ENCODE measurements around the gene SLC2A4RG. TPM values are rescaled to one million over a fixed set of nuclear protein-coding genes. Genes with fewer than 3 reads are reported as not detected.

SLC2A4RG gene
- total RNA-seq, 1 donor from 2014 or later = 80.7 TPM

- Mint-ChIP-seq H3K9me3 (ENCODE audit: unreplicated experiment) (no peaks in the 10 kb centered on the region), H3K27ac (ENCODE audit: unreplicated experiment) (no peak overlapping the region), H3K4me3 (ENCODE audit: unreplicated experiment) (no peak overlapping the region), H3K27me3 (ENCODE audit: unreplicated experiment) (no peaks in the 10 kb centered on the region), H3K4me1 (ENCODE audit: unreplicated experiment) (no peaks in the 10 kb centered on the region), H3K36me3 (ENCODE audit: unreplicated experiment) (peaks cover 28% of the 10 kb centered on the region)
- TF ChIP-seq, protein P1, sequence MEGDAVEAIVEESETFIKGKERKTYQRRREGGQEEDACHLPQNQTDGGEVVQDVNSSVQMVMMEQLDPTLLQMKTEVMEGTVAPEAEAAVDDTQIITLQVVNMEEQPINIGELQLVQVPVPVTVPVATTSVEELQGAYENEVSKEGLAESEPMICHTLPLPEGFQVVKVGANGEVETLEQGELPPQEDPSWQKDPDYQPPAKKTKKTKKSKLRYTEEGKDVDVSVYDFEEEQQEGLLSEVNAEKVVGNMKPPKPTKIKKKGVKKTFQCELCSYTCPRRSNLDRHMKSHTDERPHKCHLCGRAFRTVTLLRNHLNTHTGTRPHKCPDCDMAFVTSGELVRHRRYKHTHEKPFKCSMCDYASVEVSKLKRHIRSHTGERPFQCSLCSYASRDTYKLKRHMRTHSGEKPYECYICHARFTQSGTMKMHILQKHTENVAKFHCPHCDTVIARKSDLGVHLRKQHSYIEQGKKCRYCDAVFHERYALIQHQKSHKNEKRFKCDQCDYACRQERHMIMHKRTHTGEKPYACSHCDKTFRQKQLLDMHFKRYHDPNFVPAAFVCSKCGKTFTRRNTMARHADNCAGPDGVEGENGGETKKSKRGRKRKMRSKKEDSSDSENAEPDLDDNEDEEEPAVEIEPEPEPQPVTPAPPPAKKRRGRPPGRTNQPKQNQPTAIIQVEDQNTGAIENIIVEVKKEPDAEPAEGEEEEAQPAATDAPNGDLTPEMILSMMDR (IDR thresholded peaks at IDR 0.05) = no peak
- no peak for DNase-seq (ENCODE audit: extremely low spot score, unreplicated experiment)
Observed at GRCh38 chr20:63765902-63766301, 26.3 kb downstream of the SLC2A4RG start.

GRCh38 chr20:63766695-63767426 lies 27.3 kb downstream of the SLC2A4RG start:
- H3K27ac Mint-ChIP-seq (ENCODE audit: unreplicated experiment) = no peak overlapping the region
- no peaks in the 10 kb centered on the region for H3K9me3 Mint-ChIP-seq (ENCODE audit: unreplicated experiment)
- H3K4me1 Mint-ChIP-seq (ENCODE audit: unreplicated experiment) = no peaks in the 10 kb centered on the region
- DNase-seq (ENCODE audit: extremely low spot score, unreplicated experiment) = no peak
- TF ChIP-seq, protein P1 (IDR thresholded peaks at IDR 0.05) = no peak
- H3K36me3 Mint-ChIP-seq (ENCODE audit: unreplicated experiment) = peaks cover 28% of the 10 kb centered on the region
- no peaks in the 10 kb centered on the region for H3K27me3 Mint-ChIP-seq (ENCODE audit: unreplicated experiment)
- no peak overlapping the region for H3K4me3 Mint-ChIP-seq (ENCODE audit: unreplicated experiment)

GRCh38 chr20:63767456-63767855 lies 27.9 kb downstream of the SLC2A4RG start:
- H3K36me3 Mint-ChIP-seq (ENCODE audit: unreplicated experiment) = peaks cover 26% of the 10 kb centered on the region
- no peak for DNase-seq (ENCODE audit: extremely low spot score, unreplicated experiment)
- no peak overlapping the region for H3K4me3 Mint-ChIP-seq (ENCODE audit: unreplicated experiment)
- TF ChIP-seq, protein P1 (IDR thresholded peaks at IDR 0.05) = no peak
- no peaks in the 10 kb centered on the region for H3K4me1 Mint-ChIP-seq (ENCODE audit: unreplicated experiment)
- no peaks in the 10 kb centered on the region for H3K9me3 Mint-ChIP-seq (ENCODE audit: unreplicated experiment)
- no peaks in the 10 kb centered on the region for H3K27me3 Mint-ChIP-seq (ENCODE audit: unreplicated experiment)
- H3K27ac Mint-ChIP-seq (ENCODE audit: unreplicated experiment) = no peak overlapping the region

- TF ChIP-seq, protein P1 (IDR thresholded peaks at IDR 0.05) = no peak
- peaks cover 26% of the 10 kb centered on the region for H3K36me3 Mint-ChIP-seq (ENCODE audit: unreplicated experiment)
- H3K27me3 Mint-ChIP-seq (ENCODE audit: unreplicated experiment) = no peaks in the 10 kb centered on the region
- no peak overlapping the region for H3K27ac Mint-ChIP-seq (ENCODE audit: unreplicated experiment)
- no peak for DNase-seq (ENCODE audit: extremely low spot score, unreplicated experiment)
- H3K4me1 Mint-ChIP-seq (ENCODE audit: unreplicated experiment) = peaks cover 4% of the 10 kb centered on the region
- no peak overlapping the region for H3K4me3 Mint-ChIP-seq (ENCODE audit: unreplicated experiment)
- H3K9me3 Mint-ChIP-seq (ENCODE audit: unreplicated experiment) = no peaks in the 10 kb centered on the region
Observed at GRCh38 chr20:63767886-63768285, 28.3 kb downstream of the SLC2A4RG start.

- DNase-seq (ENCODE audit: extremely low spot score, unreplicated experiment) = no peak
- Mint-ChIP-seq H3K4me3 (ENCODE audit: unreplicated experiment) (no peak overlapping the region), H3K36me3 (ENCODE audit: unreplicated experiment) (peaks cover 19% of the 10 kb centered on the region), H3K27ac (ENCODE audit: unreplicated experiment) (no peak overlapping the region), H3K27me3 (ENCODE audit: unreplicated experiment) (no peaks in the 10 kb centered on the region), H3K4me1 (ENCODE audit: unreplicated experiment) (peaks cover 8% of the 10 kb centered on the region), H3K9me3 (ENCODE audit: unreplicated experiment) (no peaks in the 10 kb centered on the region)
- TF ChIP-seq, protein P1 (IDR thresholded peaks at IDR 0.05) = no peak
Observed at GRCh38 chr20:63768591-63769515, 29.3 kb downstream of the SLC2A4RG start.
